Kidney (tissue), 14 donors: ENCODE results near the gene RAB25. TPM values are rescaled to one million over a fixed set of nuclear protein-coding genes. Genes with fewer than 3 reads are reported as not detected.

Experiments used
- DNase-seq, 5 donors: peaks; one replicate each; pipeline ENCODE4 v3.0.0-alpha.2; 2013 to 2020
- FAIRE-seq: peaks from 2 replicates; lab custom pipeline; 2012; peaks lifted over from hg19 to GRCh38; lab: Jason Lieb, UNC
- H3K27ac ChIP-seq, 2 donors: one replicate each; pipeline ENCODE4 v1.7.0; 2013; ENCODE audit warnings: low read depth in 2 of 2, low read length in 2 of 2, inconsistent platforms in 1 of 2
- H3K27me3 ChIP-seq: one replicate; pipeline ENCODE4 v1.7.1; 2013; ENCODE audit warnings: low read length, inconsistent platforms; ENCODE audit not compliant: control insufficient read depth, insufficient read depth
- H3K36me3 ChIP-seq, 3 donors: one replicate each; pipeline versions ENCODE4 v1.7.0 to v1.7.1; 2013; ENCODE audit warnings: low read length in 3 of 3, control low read depth in 1 of 3, inconsistent platforms in 1 of 3; ENCODE audit not compliant: insufficient read depth in 3 of 3, control insufficient read depth in 2 of 3
- H3K4me1 ChIP-seq, 3 donors: one replicate each; pipeline versions ENCODE4 v1.7.0 to v1.7.1; 2013; ENCODE audit warnings: low read length in 3 of 3, inconsistent platforms in 1 of 3, low read depth in 1 of 3; ENCODE audit not compliant: control insufficient read depth in 2 of 3, insufficient read depth in 2 of 3
- H3K4me3 ChIP-seq, 3 donors: one replicate each; pipeline versions ENCODE4 v1.7.0 to v1.8.1; 2013; ENCODE audit warnings: low read length in 3 of 3, control low read depth in 1 of 3, inconsistent platforms in 1 of 3
- H3K9ac ChIP-seq, 3 donors: one replicate each; pipeline versions ENCODE4 v1.7.0 to v1.7.1; 2013; ENCODE audit warnings: low read length in 3 of 3, control low read depth in 1 of 3, inconsistent platforms in 1 of 3
- H3K9me3 ChIP-seq, 3 donors: one replicate each; pipeline versions ENCODE4 v1.7.0 to v1.7.1; 2013; ENCODE audit warnings: low read length in 3 of 3, control low read depth in 1 of 3, inconsistent platforms in 1 of 3; ENCODE audit not compliant: control insufficient read depth in 2 of 3, insufficient read depth in 1 of 3
- intact Hi-C: fragments of 100-400 bp; cut with DNase I; formaldehyde crosslinking; loops from one replicate; pipeline ENCODE4 v1.11.1; 2022
- polyA plus RNA-seq: library from polyadenylated mRNA; stranded (reverse); fragments of 350-450 nt; fragmentation: Illumina TruSeq; extraction: RNeasy Lipid Tissue Mini Kit (QIAGEN cat#74804); gene quantifications from one replicate; pipeline ENCODE4 v1.2.3, GENCODE V29; 2014; ENCODE audit warnings: low read depth, low replicate concordance; ENCODE audit not compliant: insufficient read depth
- total RNA-seq: library from RNA; stranded (reverse); fragmentation: NEBNext Ultra II Directional; extraction: Animal tissue kit (Norgen Biotek cat#: 25700); gene quantifications from one replicate; pipeline ENCODE4 v1.2.1, GENCODE V29; 2021
- TF ChIP-seq, protein P1 (sequence below): IDR thresholded peaks from 3 replicates; pipeline ENCODE4 v1.5.1; 2012; ENCODE audit warnings: mild to moderate bottlenecking, moderate library complexity, borderline replicate concordance; ENCODE audit not compliant: insufficient read depth; ENCODE audit errors: extremely low read depth
- donor health status: control.
- donor health status: control.
- donor health status: control.
- donor health status: control.
- donor health status: control.
- donor health status: DM: yes; HTN: yes; CAD: no.
- donor health status: Normal renal cell carcinoma (clear cell type).

The RAB25 gene
- total and polyA plus RNA-seq, 2 donors from 2014 or later, result 51.4 to 73.0 TPM

DNA sequence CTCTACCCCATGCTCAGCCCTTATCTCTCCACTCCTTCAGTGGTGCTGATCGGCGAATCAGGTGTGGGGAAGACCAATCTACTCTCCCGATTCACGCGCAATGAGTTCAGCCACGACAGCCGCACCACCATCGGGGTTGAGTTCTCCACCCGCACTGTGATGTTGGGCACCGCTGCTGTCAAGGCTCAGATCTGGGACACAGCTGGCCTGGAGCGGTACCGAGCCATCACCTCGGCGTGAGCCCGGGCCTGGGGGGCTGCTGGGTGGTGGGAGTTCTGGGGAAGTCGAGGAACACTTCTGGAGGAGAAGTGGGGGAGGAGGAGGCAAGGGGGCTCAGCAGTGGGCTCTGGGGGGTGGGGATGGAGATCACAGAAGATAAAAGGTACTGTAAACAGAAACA is 4.9 kb downstream of the RAB25 start:
- TF ChIP-seq, protein P1, sequence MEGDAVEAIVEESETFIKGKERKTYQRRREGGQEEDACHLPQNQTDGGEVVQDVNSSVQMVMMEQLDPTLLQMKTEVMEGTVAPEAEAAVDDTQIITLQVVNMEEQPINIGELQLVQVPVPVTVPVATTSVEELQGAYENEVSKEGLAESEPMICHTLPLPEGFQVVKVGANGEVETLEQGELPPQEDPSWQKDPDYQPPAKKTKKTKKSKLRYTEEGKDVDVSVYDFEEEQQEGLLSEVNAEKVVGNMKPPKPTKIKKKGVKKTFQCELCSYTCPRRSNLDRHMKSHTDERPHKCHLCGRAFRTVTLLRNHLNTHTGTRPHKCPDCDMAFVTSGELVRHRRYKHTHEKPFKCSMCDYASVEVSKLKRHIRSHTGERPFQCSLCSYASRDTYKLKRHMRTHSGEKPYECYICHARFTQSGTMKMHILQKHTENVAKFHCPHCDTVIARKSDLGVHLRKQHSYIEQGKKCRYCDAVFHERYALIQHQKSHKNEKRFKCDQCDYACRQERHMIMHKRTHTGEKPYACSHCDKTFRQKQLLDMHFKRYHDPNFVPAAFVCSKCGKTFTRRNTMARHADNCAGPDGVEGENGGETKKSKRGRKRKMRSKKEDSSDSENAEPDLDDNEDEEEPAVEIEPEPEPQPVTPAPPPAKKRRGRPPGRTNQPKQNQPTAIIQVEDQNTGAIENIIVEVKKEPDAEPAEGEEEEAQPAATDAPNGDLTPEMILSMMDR, result no peak
- Histone ChIP-seq H3K4me1 (peaks cover 0 to 4% (median 0%) of the 10 kb centered on the region in 3 donors), H3K27ac (no peak overlapping the region), H3K9me3 (no peaks in the 10 kb centered on the region), H3K4me3 (no peak overlapping the region), H3K9ac (no peak overlapping the region), H3K36me3 (no peaks in the 10 kb centered on the region), H3K27me3 (no peaks in the 10 kb centered on the region)
- intact Hi-C loops, result no loop called here
- FAIRE-seq (no peak), DNase-seq (no peak)

GRCh38 chr1:156067262-156067661 is 6.3 kb downstream of the RAB25 start:
- no peaks in the 10 kb centered on the region for H3K36me3 ChIP-seq
- TF ChIP-seq, protein P1, result no peak
- intact Hi-C loops, result no loop called here
- H3K27ac ChIP-seq, result no peak overlapping the region
- H3K9ac ChIP-seq, result no peak overlapping the region
- H3K4me1 ChIP-seq, result peaks cover 0 to 2% (median 0%) of the 10 kb centered on the region in 3 donors
- no peak overlapping the region for H3K4me3 ChIP-seq
- H3K27me3 ChIP-seq, result no peaks in the 10 kb centered on the region
- DNase-seq (no peak), FAIRE-seq (no peak)
- no peaks in the 10 kb centered on the region for H3K9me3 ChIP-seq

DNA sequence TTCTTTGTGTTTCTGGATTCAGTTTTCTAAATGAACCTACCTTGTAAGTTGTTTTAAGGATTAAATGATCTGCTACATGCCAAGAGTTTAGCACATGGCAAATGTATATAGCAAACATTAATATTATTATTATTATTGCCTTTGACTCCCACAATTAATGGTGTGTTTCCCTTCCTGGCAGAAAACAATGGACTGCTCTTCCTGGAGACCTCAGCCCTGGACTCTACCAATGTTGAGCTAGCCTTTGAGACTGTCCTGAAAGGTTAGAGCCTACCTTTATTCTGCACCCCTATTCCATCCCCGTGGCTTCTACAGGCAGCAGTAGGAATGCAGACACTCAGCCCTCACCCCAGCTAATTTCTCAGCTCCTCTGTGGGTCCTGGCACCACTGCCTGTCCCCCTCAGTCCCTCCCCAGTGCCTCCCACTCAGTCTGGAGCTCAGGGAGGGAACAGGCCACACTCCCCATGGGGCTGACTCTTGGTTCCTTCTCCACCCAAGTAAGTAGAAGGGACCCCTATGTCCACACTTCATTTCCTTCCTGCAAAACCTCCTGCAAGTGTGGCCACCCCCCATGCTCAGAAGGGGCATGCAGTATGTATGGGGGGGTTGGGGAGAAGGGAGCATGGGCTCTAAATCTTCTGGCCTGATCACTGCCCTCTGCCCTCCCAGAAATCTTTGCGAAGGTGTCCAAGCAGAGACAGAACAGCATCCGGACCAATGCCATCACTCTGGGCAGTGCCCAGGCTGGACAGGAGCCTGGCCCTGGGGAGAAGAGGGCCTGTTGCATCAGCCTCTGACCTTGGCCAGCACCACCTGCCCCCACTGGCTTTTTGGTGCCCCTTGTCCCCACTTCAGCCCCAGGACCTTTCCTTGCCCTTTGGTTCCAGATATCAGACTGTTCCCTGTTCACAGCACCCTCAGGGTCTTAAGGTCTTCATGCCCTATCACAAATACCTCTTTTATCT is 8.8 kb downstream of the RAB25 start:
- no peak for FAIRE-seq
- H3K9me3 ChIP-seq, result no peaks in the 10 kb centered on the region
- DNase-seq, result no peak
- H3K4me3 ChIP-seq, result no peak overlapping the region
- H3K27ac ChIP-seq, result no peak overlapping the region
- TF ChIP-seq, protein P1, result no peak
- H3K27me3 ChIP-seq, result no peaks in the 10 kb centered on the region
- H3K36me3 ChIP-seq, result peaks cover 0 to 2% (median 0%) of the 10 kb centered on the region in 3 donors
- H3K4me1 ChIP-seq, result no peaks in the 10 kb centered on the region
- H3K9ac ChIP-seq, result no peak overlapping the region
- intact Hi-C loops, result no loop called here
